ENCODE results near the gene CFAP298. TPM values are rescaled to one million over a fixed set of nuclear protein-coding genes. Genes with fewer than 3 reads are reported as not detected.
"Not testable (repeated sequence)": the region's sequence is repeated elsewhere in the genome, so short reads cannot be mapped to it uniquely, and the experiment has no call there.

The CFAP298 gene
- total and polyA plus RNA-seq, 3 donors from 2014 or later, result 55.6 to 114 (median 60.2) TPM

- H3K9me3 ChIP-seq, result no peaks in the 10 kb centered on the region
- TF ChIP-seq POLR2A (IDR thresholded peaks at IDR 0.05) (no peak), CTCF (IDR thresholded peaks at IDR 0.05) (no peak)
- no peak overlapping the region for H3K4me3 ChIP-seq
- WGBS, 2 donors, result 90 to 92% methylated on average over 2 of the region's 2 CpGs
- intact Hi-C loops (cut with DNase I; ENCODE audit: low total_unique reads), result loop anchor here (10.0 kb wide), 1 partner anchor 158 kb away; no protein-coding TSS in a partner anchor
- H3K4me1 ChIP-seq, result no peaks in the 10 kb centered on the region
- H3K27me3 ChIP-seq, result no peaks in the 10 kb centered on the region
- no peak overlapping the region for H3K27ac ChIP-seq
- no peaks in the 10 kb centered on the region for H3K36me3 ChIP-seq (ENCODE audit: low read depth, missing control alignments)
- no peak for DNase-seq
These were observed 49.3 kb downstream of the CFAP298 start for GRCh38 chr21:32562915-32563314.

GRCh38 chr21:32562426-32562825 is 49.8 kb downstream of the CFAP298 start:
- no peaks in the 10 kb centered on the region for H3K9me3 ChIP-seq
- no peak overlapping the region for H3K27ac ChIP-seq
- 50 to 57% methylated on average over 5 of the region's 5 CpGs for WGBS, 2 donors
- H3K4me1 ChIP-seq, result no peaks in the 10 kb centered on the region
- intact Hi-C loops (cut with DNase I; ENCODE audit: low total_unique reads), result loop anchor here (10.0 kb wide), 1 partner anchor 158 kb away; no protein-coding TSS in a partner anchor
- no peak overlapping the region for H3K4me3 ChIP-seq
- DNase-seq, result peak; percentile 71
- no peaks in the 10 kb centered on the region for H3K36me3 ChIP-seq (ENCODE audit: low read depth, missing control alignments)
- H3K27me3 ChIP-seq, result no peaks in the 10 kb centered on the region
- TF ChIP-seq CTCF (IDR thresholded peaks at IDR 0.05) (peak in 2 of 3 experiments; percentile 21 to 27), POLR2A (IDR thresholded peaks at IDR 0.05) (no peak)

GRCh38 chr21:32561476-32561875 is 50.7 kb downstream of the CFAP298 start:
- not testable (repeated sequence) for DNase-seq; H3K4me1 ChIP-seq; H3K4me3 ChIP-seq; H3K36me3 ChIP-seq (ENCODE audit: low read depth, missing control alignments); H3K27me3 ChIP-seq; H3K9me3 ChIP-seq; H3K27ac ChIP-seq
- intact Hi-C loops (cut with DNase I; ENCODE audit: low total_unique reads), result loop anchor here (10.0 kb wide), 1 partner anchor 157 kb away; no protein-coding TSS in a partner anchor
- 93% methylated on average over 1 of the region's 1 CpG for WGBS, 2 donors

- H3K9me3 ChIP-seq, result no peaks in the 10 kb centered on the region
- intact Hi-C loops (cut with DNase I; ENCODE audit: low total_unique reads), result loop anchor here (10.0 kb wide), 1 partner anchor 156 kb away; no protein-coding TSS in a partner anchor
- H3K36me3 ChIP-seq (ENCODE audit: low read depth, missing control alignments), result no peaks in the 10 kb centered on the region
- H3K4me1 ChIP-seq, result peaks cover 4% of the 10 kb centered on the region
- no peak for DNase-seq
- no peak for TF ChIP-seq CTCF (IDR thresholded peaks at IDR 0.05)
- no peak for TF ChIP-seq POLR2A (IDR thresholded peaks at IDR 0.05)
- no peak overlapping the region for H3K27ac ChIP-seq
- H3K27me3 ChIP-seq, result no peaks in the 10 kb centered on the region
- no peak overlapping the region for H3K4me3 ChIP-seq
- 95 to 98% methylated on average over 3 of the region's 3 CpGs for WGBS, 2 donors
These were observed 51.3 kb downstream of the CFAP298 start for GRCh38 chr21:32560896-32561295.

GRCh38 chr21:32559006-32559610 is 53.1 kb downstream of the CFAP298 start:
- Histone ChIP-seq H3K36me3 (ENCODE audit: low read depth, missing control alignments) (no peaks in the 10 kb centered on the region), H3K27ac (peak overlapping the region in 1 of 2 donors; percentile 19), H3K4me3 (no peak overlapping the region), H3K4me1 (peaks cover 4% of the 10 kb centered on the region), H3K9me3 (no peaks in the 10 kb centered on the region), H3K27me3 (no peaks in the 10 kb centered on the region)
- DNase-seq, result no peak
- intact Hi-C loops (cut with DNase I; ENCODE audit: low total_unique reads), result no loop called here
- no peak for TF ChIP-seq CTCF (IDR thresholded peaks at IDR 0.05)
- no peak for TF ChIP-seq POLR2A (IDR thresholded peaks at IDR 0.05)
- 88 to 89% methylated on average over 6 of the region's 6 CpGs for WGBS, 2 donors
